HCEC 1CT (cell line): Measurements from ENCODE around the gene BACE1.
"Not testable (repeated sequence)": the region's sequence is repeated elsewhere in the genome, so short reads cannot be mapped to it uniquely, and the experiment has no call there.

Source experiments
- DNase-seq: peaks from one replicate; pipeline ENCODE4 v3.0.0-alpha.2; 2017

The BACE1 gene

GRCh38 chr11:117272175-117272574, 43.9 kb downstream of the BACE1 start:
- not testable (repeated sequence) for DNase-seq

GRCh38 chr11:117271208-117271607, 44.8 kb downstream of the BACE1 start:
- no peak for DNase-seq

- DNase-seq = no peak
These were observed 46.2 kb downstream of the BACE1 start for GRCh38 chr11:117269856-117270255.

DNA sequence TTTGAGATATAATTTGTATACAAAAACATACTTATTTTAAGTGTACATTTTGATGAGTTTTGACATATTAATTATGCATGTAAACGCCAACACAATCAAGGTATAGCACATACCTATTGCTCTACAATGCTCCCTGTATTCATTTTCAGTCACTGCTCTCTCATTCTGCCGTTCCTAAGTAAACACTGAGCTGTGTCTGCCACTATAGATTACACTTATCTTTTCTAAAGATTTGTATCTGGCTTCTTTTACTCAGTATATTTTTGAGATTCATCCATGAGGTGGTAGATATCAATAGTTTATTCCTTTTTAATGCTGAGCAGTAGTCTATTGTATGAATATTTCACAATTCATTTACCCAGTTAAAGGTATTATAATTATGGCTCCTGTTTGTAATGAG, 50.3 kb downstream of the BACE1 start:
- DNase-seq = no peak

DNA sequence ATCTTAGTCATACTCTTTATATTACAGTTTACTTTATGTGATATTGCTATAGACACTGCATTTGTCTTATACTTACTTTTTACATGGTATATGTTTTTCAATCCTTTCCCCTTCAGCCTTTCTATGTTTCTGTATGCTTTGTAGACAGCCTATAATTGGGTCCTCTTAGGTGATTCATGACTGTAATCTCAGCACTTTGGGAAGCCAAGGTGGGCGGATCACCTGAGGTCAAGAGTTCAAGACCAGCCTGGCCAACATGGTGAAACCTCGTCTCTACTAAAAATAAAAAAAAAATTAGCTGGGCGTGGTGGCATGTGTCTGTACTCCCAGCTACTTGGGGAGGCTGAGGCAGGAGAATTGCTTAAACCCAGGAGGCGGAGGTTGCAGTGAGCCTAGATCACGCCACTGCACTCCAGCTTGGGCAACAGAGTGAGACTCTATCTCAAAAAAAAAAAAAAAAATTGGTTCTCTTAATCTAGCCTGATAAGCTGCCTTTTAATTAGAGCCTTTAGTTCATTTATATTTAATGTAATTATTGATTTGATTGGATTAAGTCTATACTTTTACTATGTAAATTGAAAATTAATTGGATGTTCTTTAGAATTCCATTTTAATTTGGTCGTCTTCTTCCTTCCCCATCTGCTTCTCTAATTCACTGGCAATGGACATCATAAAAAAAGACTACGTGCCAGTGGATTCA, 51.3 kb downstream of the BACE1 start:
- DNase-seq = not testable (repeated sequence)

DNA sequence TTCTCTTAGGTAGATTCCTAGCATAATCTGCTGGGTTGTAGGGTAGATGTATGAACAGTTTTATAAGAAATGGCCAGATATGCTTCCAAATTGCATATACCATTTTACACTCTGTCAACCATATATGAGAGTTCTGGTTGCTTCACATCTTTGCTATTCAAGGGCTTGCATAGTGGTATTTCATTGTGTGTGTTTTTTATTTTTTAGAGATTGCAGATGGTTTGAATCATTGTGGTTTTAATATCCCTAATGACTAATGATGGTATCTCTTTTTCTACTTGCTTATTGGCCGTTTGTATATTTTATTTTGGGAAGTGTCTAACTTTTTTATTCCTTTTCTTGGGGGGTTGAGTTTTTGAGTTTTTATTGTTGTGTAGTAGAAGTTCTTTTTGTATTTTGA, 56.6 kb downstream of the BACE1 start:
- DNase-seq = peak; percentile 80

GRCh38 chr11:117258576-117258975, 57.5 kb downstream of the BACE1 start:
- no peak for DNase-seq

- DNase-seq = peak; percentile 63
These were observed 59.5 kb downstream of the BACE1 start for GRCh38 chr11:117256573-117256972.

DNA sequence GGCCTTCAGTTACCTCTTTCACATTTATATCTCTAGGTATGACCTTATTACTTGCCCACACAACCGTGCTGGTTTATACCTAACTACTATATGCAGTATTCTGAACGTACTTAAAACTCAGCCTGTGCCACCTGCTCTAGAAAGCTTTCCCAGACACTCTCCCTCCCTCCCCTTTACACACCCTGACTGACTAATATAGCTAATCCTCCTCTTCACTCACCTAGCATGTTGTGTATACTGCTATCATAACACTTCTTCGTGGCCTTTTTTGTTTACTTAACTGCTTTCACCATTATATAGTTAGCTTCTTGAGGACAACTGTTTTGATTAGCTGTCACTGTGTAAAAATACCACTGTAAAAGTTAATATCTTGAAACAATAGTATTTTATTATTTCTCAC, 60.1 kb downstream of the BACE1 start:
- no peak for DNase-seq

GRCh38 chr11:117251506-117251905, 64.5 kb downstream of the BACE1 start:
- DNase-seq = no peak

DNA sequence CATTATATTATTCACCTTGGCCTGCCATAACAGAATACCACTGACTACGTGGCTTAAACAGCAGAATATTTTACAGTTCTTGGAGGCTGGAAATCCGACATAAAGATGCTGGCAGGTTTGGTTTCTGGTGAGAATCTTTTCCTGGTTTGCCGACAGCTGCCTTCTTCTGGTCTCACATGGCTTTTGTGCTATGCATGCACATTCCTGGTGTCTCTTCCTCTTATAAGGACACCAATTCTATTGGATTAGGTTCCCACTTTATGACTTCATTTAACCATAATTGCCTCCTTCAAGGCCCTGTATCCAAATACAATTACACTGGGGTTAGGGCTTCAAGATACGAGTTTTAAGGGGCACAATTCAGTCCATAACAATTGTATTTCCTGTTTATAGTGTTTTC, 66.5 kb downstream of the BACE1 start:
- no peak for DNase-seq

DNA sequence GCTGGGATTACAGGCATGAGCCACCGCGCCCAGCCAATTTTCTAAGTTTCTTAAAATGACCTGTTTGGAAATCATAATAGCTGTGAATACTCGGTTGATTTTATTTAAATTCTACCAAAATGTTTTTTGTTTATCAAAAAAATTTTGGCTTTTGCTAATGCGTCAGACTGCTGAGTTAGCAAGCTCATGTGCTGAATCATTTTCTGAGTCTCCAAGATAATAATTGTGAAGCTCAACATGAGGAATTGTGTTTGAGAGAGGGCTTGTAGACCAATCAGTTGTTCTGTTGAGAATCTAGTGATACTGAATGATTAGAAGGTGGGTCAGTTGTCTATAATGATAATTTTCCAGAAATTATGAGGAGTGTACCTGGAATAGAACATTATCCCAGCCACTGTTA, 67.7 kb downstream of the BACE1 start:
- DNase-seq = no peak

- peak; percentile 99 for DNase-seq
These were observed 76.8 kb downstream of the BACE1 start for GRCh38 chr11:117239295-117239694.

GRCh38 chr11:117238221-117238620, 77.8 kb downstream of the BACE1 start:
- DNase-seq = no peak
